Activated CD4-positive, alpha-beta memory T cell treated with anti-CD3 and anti-CD28 coated beads for 36 hours (primary cell): Measurements from ENCODE around the gene CKAP4. TPM values are rescaled to one million over a fixed set of nuclear protein-coding genes. Genes with fewer than 3 reads are reported as not detected.
A peak's percentile ranks its signal among the peaks of the same experiment; 100 is the strongest.

Source experiments
- CTCF ChIA-PET: fragments of 350-600 bp; sonication (Branson Sonifier 250); formaldehyde crosslinking; loops from one replicate; lab custom pipeline; 2021; ENCODE audit warnings: antibody characterized with exemption, inconsistent platforms; lab: Charles Lee
- POLR2A ChIA-PET: fragments of 350-600 bp; sonication (Branson Sonifier 250); formaldehyde crosslinking; loops from one replicate; lab custom pipeline; 2021; ENCODE audit warnings: antibody characterized with exemption; lab: Charles Lee
- DNase-seq: peaks from one replicate; pipeline ENCODE4 v3.0.0-alpha.2; 2020
- H3K27ac Mint-ChIP-seq: one replicate; pipeline ENCODE4 v1.8.0; 2021; ENCODE audit warnings: mixed read lengths
- H3K27me3 Mint-ChIP-seq: one replicate; pipeline ENCODE4 v1.8.0; 2021; ENCODE audit warnings: mixed read lengths
- H3K36me3 Mint-ChIP-seq: one replicate; pipeline ENCODE4 v1.8.0; 2021; ENCODE audit warnings: mixed read lengths
- H3K4me1 Mint-ChIP-seq: one replicate; pipeline ENCODE4 v1.8.0; 2021; ENCODE audit warnings: low read depth, mixed read lengths
- H3K4me3 Mint-ChIP-seq: one replicate; pipeline ENCODE4 v1.8.0; 2021; ENCODE audit warnings: mild to moderate bottlenecking, mixed read lengths
- H3K9me3 Mint-ChIP-seq: one replicate; pipeline ENCODE4 v1.8.0; 2021; ENCODE audit warnings: mixed read lengths
- intact Hi-C: fragments of 100-400 bp; cut with micrococcal nuclease; formaldehyde crosslinking; loops from one replicate; pipeline ENCODE4 v1.15.1; 2023
- total RNA-seq, 2 experiments: library from RNA; stranded (reverse); gene quantifications; one replicate each; pipeline ENCODE4 v1.2.3, GENCODE V29; 2021

Gene CKAP4
- total RNA-seq, 2 experiments from 2014 or later, result 18.5 to 19.0 TPM

DNA sequence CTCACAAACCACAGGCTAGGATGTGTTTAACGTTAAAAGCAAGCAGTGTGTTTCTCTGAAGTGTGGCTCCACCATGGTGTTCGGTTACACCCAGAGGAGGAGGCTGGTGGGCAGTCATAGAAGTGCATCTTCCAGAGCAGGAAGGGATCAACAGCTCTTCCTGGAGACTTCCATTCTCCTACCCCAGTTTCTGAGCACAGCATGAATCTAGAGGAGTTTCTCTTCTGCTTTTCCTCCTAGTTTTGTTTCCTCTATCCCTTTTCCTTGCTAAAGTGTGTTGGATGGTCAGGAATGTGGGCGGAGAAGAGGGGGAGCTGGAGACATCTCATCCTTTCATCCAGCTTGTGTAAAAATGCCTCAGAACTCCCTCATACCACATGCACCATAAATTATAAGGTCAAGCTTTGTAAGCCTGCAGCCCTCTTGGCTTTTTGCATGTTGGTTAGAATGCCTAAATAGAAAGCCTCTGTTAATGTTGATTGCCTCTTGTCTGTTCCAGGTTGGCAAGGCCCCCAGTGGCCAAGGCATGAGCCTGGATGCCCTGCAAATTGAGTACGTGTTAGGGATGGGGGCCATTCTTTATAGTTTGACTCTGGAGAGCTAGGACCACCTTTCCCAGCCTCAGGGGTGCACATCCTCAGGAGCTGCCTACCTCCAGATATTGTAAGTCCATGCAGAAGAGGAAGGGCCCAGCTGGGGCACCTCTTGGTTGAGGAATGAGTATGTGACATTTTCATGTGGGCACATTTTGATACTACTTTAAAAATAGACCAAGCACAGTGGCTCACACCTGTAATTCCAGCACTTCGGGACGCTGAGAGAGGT, 4.0 kb upstream of the CKAP4 start:
- intact Hi-C loops, result no loop called here
- H3K27ac Mint-ChIP-seq, result no peak overlapping the region
- no peaks in the 10 kb centered on the region for H3K36me3 Mint-ChIP-seq
- H3K9me3 Mint-ChIP-seq, result no peaks in the 10 kb centered on the region
- no peak for DNase-seq
- ChIA-PET POLR2A (interaction anchor here (1.0 kb wide), 1 partner anchor 704 kb away, joined by 3 read pairs; the partner anchor contains the start of gene TMEM263), CTCF (interaction anchor here (0.7 to 2.3 kb wide), 4 partner anchors 17 to 28 kb away, joined by 3 to 7 read pairs (median 4); no protein-coding TSS in a partner anchor)
- H3K4me1 Mint-ChIP-seq, result peaks cover 10% of the 10 kb centered on the region
- no peaks in the 10 kb centered on the region for H3K27me3 Mint-ChIP-seq
- H3K4me3 Mint-ChIP-seq, result no peak overlapping the region

- Mint-ChIP-seq H3K4me1 (peaks cover 24% of the 10 kb centered on the region), H3K9me3 (no peaks in the 10 kb centered on the region), H3K27ac (peak overlapping the region; percentile 69), H3K27me3 (no peaks in the 10 kb centered on the region), H3K36me3 (peaks cover 5% of the 10 kb centered on the region), H3K4me3 (no peak overlapping the region)
- ChIA-PET CTCF (interaction anchor here (0.7 to 2.3 kb wide), 4 partner anchors 22 to 33 kb away, joined by 3 to 7 read pairs (median 3); no protein-coding TSS in a partner anchor), POLR2A (no interaction called here)
- DNase-seq, result no peak
- intact Hi-C loops, result loop anchor here (1.0 to 2.0 kb wide), 4 partner anchors 22 to 107 kb away; partner anchors contain the start of gene POLR3B
These were observed 1.8 kb upstream of the CKAP4 start for GRCh38 chr12:106249411-106250135.

DNA sequence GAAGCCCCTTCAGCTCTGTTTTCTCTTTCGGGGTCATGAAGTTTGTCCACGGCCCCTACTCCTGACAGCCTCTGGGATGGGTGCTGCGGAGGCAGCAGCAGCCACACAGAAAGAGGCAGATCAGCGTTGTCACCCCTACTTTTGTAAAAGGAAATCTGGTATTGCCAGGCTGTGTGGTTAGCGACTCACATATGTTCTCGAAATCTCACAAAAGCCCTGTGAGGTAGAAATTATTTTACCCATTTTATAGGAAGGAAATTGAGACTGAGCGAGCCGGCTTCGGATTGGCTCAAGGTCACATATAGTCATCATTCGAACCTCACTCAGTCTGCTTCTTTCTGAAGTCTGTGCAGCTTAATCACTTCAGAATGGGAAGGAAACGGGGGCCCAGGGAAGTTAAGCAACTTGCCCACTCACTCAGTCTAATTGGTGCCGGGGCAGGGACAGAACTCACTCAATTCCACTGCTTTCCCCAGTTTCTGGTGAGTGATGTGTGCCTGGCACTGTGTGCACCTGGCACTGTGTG, 1.1 kb upstream of the CKAP4 start:
- intact Hi-C loops, result loop anchor here (1.0 to 2.0 kb wide), 4 partner anchors 22 to 108 kb away; partner anchors contain the start of gene POLR3B
- no peaks in the 10 kb centered on the region for H3K27me3 Mint-ChIP-seq
- DNase-seq, result peak; percentile 68
- H3K27ac Mint-ChIP-seq, result peak overlapping the region; percentile 69
- ChIA-PET POLR2A (interaction anchor here (0.6 kb wide), 1 partner anchor 1090 kb away, joined by 3 read pairs; no protein-coding TSS in a partner anchor), CTCF (interaction anchor here (1.1 to 1.4 kb wide), 2 partner anchors 34 to 52 kb away, joined by 3 to 4 read pairs; no protein-coding TSS in a partner anchor)
- no peaks in the 10 kb centered on the region for H3K9me3 Mint-ChIP-seq
- peaks cover 24% of the 10 kb centered on the region for H3K4me1 Mint-ChIP-seq
- H3K4me3 Mint-ChIP-seq, result peak overlapping the region; percentile 69
- H3K36me3 Mint-ChIP-seq, result peaks cover 5% of the 10 kb centered on the region

DNA sequence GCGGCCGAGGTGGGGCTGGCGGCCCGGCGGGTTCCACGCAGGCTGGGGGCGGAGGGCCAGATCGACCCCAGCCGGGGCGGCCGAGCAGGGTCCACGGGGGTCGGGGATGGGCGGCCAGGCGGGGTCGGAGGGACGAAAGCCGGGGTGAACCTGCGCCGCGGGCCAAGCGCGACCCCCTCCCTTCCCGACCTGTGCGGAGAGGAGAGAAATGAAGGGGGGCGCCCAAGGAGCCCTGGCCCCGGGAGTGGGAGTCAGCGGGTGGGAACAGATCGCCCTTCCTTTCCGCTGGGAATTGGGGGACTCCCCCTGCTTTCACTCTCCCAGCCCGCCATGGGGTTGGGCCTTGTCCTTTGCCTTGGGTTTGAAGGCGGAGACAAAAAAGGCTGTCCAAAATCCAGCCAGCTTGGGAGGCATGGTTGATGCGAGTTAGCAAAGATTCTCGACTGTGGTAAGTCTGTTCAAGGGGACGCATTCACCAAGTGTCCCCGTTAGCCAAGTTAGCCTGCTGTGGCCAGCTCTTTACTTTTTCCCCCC, 559 bp upstream of the CKAP4 start:
- peaks cover 24% of the 10 kb centered on the region for H3K4me1 Mint-ChIP-seq
- no peaks in the 10 kb centered on the region for H3K9me3 Mint-ChIP-seq
- H3K4me3 Mint-ChIP-seq, result peak overlapping the region; percentile 69
- peak overlapping the region; percentile 69 for H3K27ac Mint-ChIP-seq
- CTCF ChIA-PET, result interaction anchor here (1.1 to 1.6 kb wide), 3 partner anchors 24 to 52 kb away, joined by 3 to 4 read pairs (median 4); no protein-coding TSS in a partner anchor
- intact Hi-C loops, result loop anchor here (2.0 kb wide), 2 partner anchors 34 to 108 kb away; partner anchors contain the start of gene POLR3B
- H3K36me3 Mint-ChIP-seq, result peaks cover 5% of the 10 kb centered on the region
- no peaks in the 10 kb centered on the region for H3K27me3 Mint-ChIP-seq
- POLR2A ChIA-PET, result interaction anchor here (0.6 to 0.8 kb wide), 2 partner anchors 22 to 1091 kb away, joined by 3 read pairs; no protein-coding TSS in a partner anchor
- peak; percentile 49 for DNase-seq

DNA sequence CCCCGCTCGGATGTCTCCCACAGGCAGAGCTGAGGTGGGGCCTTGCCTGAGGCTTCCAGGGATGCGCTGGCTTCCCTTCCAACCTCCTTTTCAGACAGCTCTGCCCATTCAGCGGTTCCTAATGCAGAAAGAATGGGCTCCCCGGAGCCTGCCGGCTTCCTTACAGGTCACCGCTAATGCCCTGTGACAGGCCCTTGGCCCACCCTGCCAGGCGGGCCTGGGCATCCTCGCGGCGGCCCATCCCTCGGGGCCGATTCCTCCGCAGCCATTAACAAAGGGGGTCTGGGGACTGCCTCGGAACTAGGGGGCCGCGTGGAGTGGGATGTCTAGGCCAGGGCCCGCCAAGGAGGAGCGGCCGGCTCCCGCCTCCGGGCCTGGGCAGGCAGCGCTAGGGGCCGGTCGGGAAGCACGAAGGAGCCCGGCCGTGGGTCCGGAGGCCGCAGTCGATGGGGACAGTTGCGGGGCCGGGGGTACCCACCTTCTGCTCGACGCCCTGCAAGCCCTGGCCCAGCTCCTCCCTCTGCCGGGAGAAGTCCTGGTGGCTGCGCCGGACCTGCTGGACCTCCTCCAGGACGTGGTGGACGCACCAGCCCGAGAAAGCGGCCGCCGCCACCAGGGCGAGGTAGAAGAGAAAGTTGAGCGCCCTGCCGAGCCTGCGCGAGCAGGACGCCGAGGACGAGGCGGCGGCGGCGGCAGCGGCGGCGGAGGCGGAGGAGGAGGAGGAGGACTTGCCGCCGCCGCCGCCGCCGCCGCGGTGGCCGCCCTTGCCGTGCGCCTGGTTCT, 738 bp downstream of the CKAP4 start:
- intact Hi-C loops, result no loop called here

DNA sequence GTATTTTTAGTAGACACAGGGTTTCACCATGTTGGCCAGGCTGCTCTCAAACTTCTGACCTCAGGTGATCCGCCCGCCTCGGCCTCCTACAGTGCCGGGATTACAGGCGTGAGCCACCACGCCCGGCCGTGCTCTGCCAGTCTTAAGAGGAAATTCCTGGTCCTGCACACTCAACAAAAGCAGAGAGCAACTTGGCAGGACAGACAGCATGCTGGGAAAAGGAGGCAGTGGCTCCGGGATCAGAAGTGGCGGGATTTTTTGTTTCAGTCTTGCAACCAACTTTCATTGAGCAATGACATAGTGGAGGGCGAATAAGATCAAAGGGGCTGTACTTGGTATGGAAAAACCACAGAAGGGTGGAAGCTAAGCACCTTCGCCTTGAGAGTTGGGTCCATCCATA, 2.1 kb downstream of the CKAP4 start:
- peaks cover 9% of the 10 kb centered on the region for H3K36me3 Mint-ChIP-seq
- H3K4me3 Mint-ChIP-seq, result peak overlapping the region; percentile 45
- DNase-seq, result no peak
- no peak overlapping the region for H3K27ac Mint-ChIP-seq
- H3K27me3 Mint-ChIP-seq, result no peaks in the 10 kb centered on the region
- H3K4me1 Mint-ChIP-seq, result peaks cover 24% of the 10 kb centered on the region
- ChIA-PET CTCF (interaction anchor here (2.8 kb wide), 1 partner anchor 20 kb away, joined by 13 read pairs; no protein-coding TSS in a partner anchor), POLR2A (no interaction called here)
- H3K9me3 Mint-ChIP-seq, result no peaks in the 10 kb centered on the region
- intact Hi-C loops, result no loop called here

More for the DNA sequence above, 738 bp downstream of the CKAP4 start:
- Mint-ChIP-seq H3K4me3 (peak overlapping the region; percentile 76), H3K27ac (peak overlapping the region; percentile 33), H3K27me3 (no peaks in the 10 kb centered on the region), H3K36me3 (peaks cover 7% of the 10 kb centered on the region), H3K4me1 (peaks cover 24% of the 10 kb centered on the region), H3K9me3 (no peaks in the 10 kb centered on the region)
- DNase-seq, result peak; percentile 65
- ChIA-PET CTCF (interaction anchor here (1.0 to 2.8 kb wide), 4 partner anchors 21 to 54 kb away, joined by 4 to 13 read pairs (median 4); no protein-coding TSS in a partner anchor), POLR2A (interaction anchor here (1.0 kb wide), 1 partner anchor 110 kb away, joined by 3 read pairs; the partner anchor contains the start of gene POLR3B)

GRCh38 chr12:106243620-106244019, 4.2 kb downstream of the CKAP4 start:
- Mint-ChIP-seq H3K27me3 (no peaks in the 10 kb centered on the region), H3K27ac (no peak overlapping the region), H3K4me3 (no peak overlapping the region), H3K36me3 (peaks cover 20% of the 10 kb centered on the region), H3K4me1 (peaks cover 16% of the 10 kb centered on the region), H3K9me3 (no peaks in the 10 kb centered on the region)
- ChIA-PET POLR2A (no interaction called here), CTCF (interaction anchor here (1.0 to 1.5 kb wide), 3 partner anchors 20 to 114 kb away, joined by 3 to 4 read pairs (median 3); partner anchors contain the start of gene POLR3B)
- no peak for DNase-seq
- intact Hi-C loops, result no loop called here

DNA sequence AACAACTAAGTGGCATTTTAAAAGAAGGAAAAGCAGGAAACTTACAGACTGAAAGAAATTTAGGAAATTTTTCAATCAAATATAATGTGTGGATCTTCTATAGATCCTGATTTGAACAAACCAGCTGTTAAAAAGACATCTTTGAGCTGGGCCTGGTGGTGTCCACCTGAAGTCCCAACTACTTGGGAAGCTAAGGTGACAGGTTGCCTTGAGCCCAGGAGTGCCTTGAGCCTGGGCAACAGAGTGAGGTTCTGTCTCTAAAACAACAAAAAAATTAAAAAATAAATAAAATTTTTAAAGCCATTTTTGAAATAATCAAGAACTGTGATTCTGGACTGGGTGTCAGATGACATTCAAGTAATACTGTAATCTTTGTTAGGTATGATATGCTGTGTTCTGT, 7.0 kb downstream of the CKAP4 start:
- POLR2A ChIA-PET, result no interaction called here
- Mint-ChIP-seq H3K27ac (no peak overlapping the region), H3K36me3 (peaks cover 23% of the 10 kb centered on the region), H3K27me3 (no peaks in the 10 kb centered on the region), H3K4me3 (no peak overlapping the region), H3K4me1 (peaks cover 9% of the 10 kb centered on the region), H3K9me3 (no peaks in the 10 kb centered on the region)
- no peak for DNase-seq
- CTCF ChIA-PET, result interaction anchor here (0.7 kb wide), 1 partner anchor 13 kb away, joined by 3 read pairs; no protein-coding TSS in a partner anchor
- intact Hi-C loops, result no loop called here

- H3K9me3 Mint-ChIP-seq, result no peaks in the 10 kb centered on the region
- intact Hi-C loops, result no loop called here
- CTCF ChIA-PET, result no interaction called here
- H3K27me3 Mint-ChIP-seq, result no peaks in the 10 kb centered on the region
- no peak overlapping the region for H3K27ac Mint-ChIP-seq
- H3K4me3 Mint-ChIP-seq, result no peak overlapping the region
- H3K4me1 Mint-ChIP-seq, result peaks cover 2% of the 10 kb centered on the region
- no peak for DNase-seq
- POLR2A ChIA-PET, result no interaction called here
- peaks cover 20% of the 10 kb centered on the region for H3K36me3 Mint-ChIP-seq
These were observed 7.9 kb downstream of the CKAP4 start for GRCh38 chr12:106239951-106240335.

- Mint-ChIP-seq H3K4me3 (no peak overlapping the region), H3K36me3 (peaks cover 20% of the 10 kb centered on the region), H3K27me3 (no peaks in the 10 kb centered on the region), H3K27ac (no peak overlapping the region), H3K4me1 (no peaks in the 10 kb centered on the region), H3K9me3 (no peaks in the 10 kb centered on the region)
- DNase-seq, result no peak
- CTCF ChIA-PET, result no interaction called here
- intact Hi-C loops, result no loop called here
- POLR2A ChIA-PET, result no interaction called here
These were observed 8.4 kb downstream of the CKAP4 start for GRCh38 chr12:106239241-106239950.
